Caco-2 (cell line): Measurements from ENCODE around the gene CFAP54. TPM values are rescaled to one million over a fixed set of nuclear protein-coding genes. Genes with fewer than 3 reads are reported as not detected.

Source experiments
- BruUV-seq: library from RNA; stranded (reverse); fragments of 400-500 nt; replicated peaks from 2 replicates; lab custom pipeline; 2021; lab: Mats Ljungman, UMichigan
- CTCF ChIA-PET: fragments of 300-600 bp; sonication (Branson Sonifier 250); formaldehyde crosslinking; loops from one replicate; lab custom pipeline; 2022; ENCODE audit warnings: antibody characterized with exemption; lab: Charles Lee
- POLR2A ChIA-PET: fragments of 300-600 bp; sonication (Branson Sonifier 250); formaldehyde crosslinking; loops from one replicate; lab custom pipeline; 2022; ENCODE audit warnings: antibody characterized with exemption; lab: Charles Lee
- DNase-seq, 2 experiments: peaks; one replicate each; pipeline versions ENCODE4 v3.0.0 to v3.0.0-alpha.2; 2020 to 2022
- H3K27me3 ChIP-seq: replicated peaks from 2 replicates; pipeline ENCODE4 v1.6.0; 2011; ENCODE audit warnings: low read length; ENCODE audit not compliant: control insufficient read depth, insufficient read depth
- H3K36me3 ChIP-seq: 2 replicates; pipeline ENCODE4 v1.5.1; 2011; ENCODE audit warnings: low read length; ENCODE audit not compliant: control insufficient read depth, insufficient read depth
- H3K4me1 ChIP-seq: fragments of 250-450 bp; sonication (Bioruptor Pico); 2 replicates; pipeline ENCODE4 v1.5.1; 2020; ENCODE audit warnings: mild to moderate bottlenecking
- H3K4me3 ChIP-seq: 2 replicates; pipeline ENCODE4 v1.5.1; 2011; ENCODE audit warnings: low read depth, mild to moderate bottlenecking, control low read depth, low read length
- H3K9me3 ChIP-seq: fragments of 250-450 bp; sonication (Bioruptor Pico); 2 replicates; pipeline ENCODE4 v1.5.1; 2020; ENCODE audit warnings: mild to moderate bottlenecking, moderate library complexity
- H3K27ac Mint-ChIP-seq: one replicate; pipeline ENCODE4 v1.8.0; 2022; ENCODE audit warnings: mixed read lengths; ENCODE audit not compliant: unreplicated experiment
- H3K27me3 Mint-ChIP-seq: one replicate; pipeline ENCODE4 v1.8.0; 2022; ENCODE audit warnings: mixed read lengths; ENCODE audit not compliant: insufficient read depth, unreplicated experiment
- H3K36me3 Mint-ChIP-seq: one replicate; pipeline ENCODE4 v1.8.0; 2022; ENCODE audit warnings: mild to moderate bottlenecking, mixed read lengths; ENCODE audit not compliant: insufficient read depth, unreplicated experiment
- H3K4me1 Mint-ChIP-seq: one replicate; pipeline ENCODE4 v1.8.0; 2022; ENCODE audit warnings: low read depth, mixed read lengths; ENCODE audit not compliant: unreplicated experiment
- H3K4me3 Mint-ChIP-seq: one replicate; pipeline ENCODE4 v1.8.0; 2022; ENCODE audit warnings: mild to moderate bottlenecking, moderate library complexity, mixed read lengths; ENCODE audit not compliant: unreplicated experiment
- H3K9me3 Mint-ChIP-seq: one replicate; pipeline ENCODE4 v1.8.0; 2022; ENCODE audit warnings: mixed read lengths; ENCODE audit not compliant: unreplicated experiment
- CTCF ChIP-seq, 2 experiments: fragments of 200-600 bp in 1 of 2; IDR thresholded peaks; 1 replicate in 1 of 2; 2 replicates in 1 of 2; pipeline versions ENCODE4 v1.5.1 to v1.8.0; 2011 to 2022; ENCODE audit warnings: antibody characterized with exemption in 1 of 2, control low read depth in 1 of 2, inconsistent platforms in 1 of 2, low read depth in 1 of 2, low read length in 1 of 2, mild to moderate bottlenecking in 1 of 2, moderate library complexity in 1 of 2; ENCODE audit not compliant: insufficient read depth in 1 of 2, severe bottlenecking in 1 of 2, unreplicated experiment in 1 of 2
- intact Hi-C: fragments of 100-400 bp; cut with micrococcal nuclease; formaldehyde crosslinking; loops from one replicate; pipeline ENCODE4 v1.10.0; 2022; ENCODE audit not compliant: unreplicated experiment
- total RNA-seq: library from RNA; stranded (reverse); gene quantifications from 2 replicates; pipeline ENCODE4 v1.2.3, GENCODE V29; 2022

CFAP54 gene
- total RNA-seq, 1 experiment from 2014 or later, result 0.14 TPM

GRCh38 chr12:96444399-96444798 is 45.0 kb upstream of the CFAP54 start:
- no peaks in the 10 kb centered on the region for H3K36me3 ChIP-seq
- no peaks in the 10 kb centered on the region for H3K36me3 Mint-ChIP-seq
- DNase-seq, result no peak
- no peak for TF ChIP-seq CTCF (IDR thresholded peaks at IDR 0.05; ENCODE audit: insufficient read depth in 1 of 2, low read depth in 1 of 2, low read length in 1 of 2, severe bottlenecking in 1 of 2, unreplicated experiment in 1 of 2)
- no TSS peak for BruUV-seq
- H3K27me3 Mint-ChIP-seq, result no peaks in the 10 kb centered on the region
- no peaks in the 10 kb centered on the region for H3K4me1 Mint-ChIP-seq
- CTCF ChIA-PET, result no interaction called here
- POLR2A ChIA-PET, result no interaction called here
- H3K27ac Mint-ChIP-seq, result no peak overlapping the region
- no peak overlapping the region for H3K4me3 Mint-ChIP-seq
- no peak overlapping the region for H3K4me3 ChIP-seq
- intact Hi-C loops, result no loop called here
- H3K27me3 ChIP-seq, result no peaks in the 10 kb centered on the region
- no peaks in the 10 kb centered on the region for H3K9me3 ChIP-seq
- no peaks in the 10 kb centered on the region for H3K9me3 Mint-ChIP-seq
- no peaks in the 10 kb centered on the region for H3K4me1 ChIP-seq

GRCh38 chr12:96445691-96446583 is 43.4 kb upstream of the CFAP54 start:
- Mint-ChIP-seq H3K4me3 (no peak overlapping the region), H3K27ac (no peak overlapping the region), H3K27me3 (no peaks in the 10 kb centered on the region), H3K4me1 (no peaks in the 10 kb centered on the region), H3K9me3 (no peaks in the 10 kb centered on the region), H3K36me3 (no peaks in the 10 kb centered on the region)
- no peak overlapping the region for H3K4me3 ChIP-seq
- intact Hi-C loops, result no loop called here
- DNase-seq, result no peak
- no peaks in the 10 kb centered on the region for H3K27me3 ChIP-seq
- TF ChIP-seq CTCF (IDR thresholded peaks at IDR 0.05; ENCODE audit: insufficient read depth in 1 of 2, low read depth in 1 of 2, low read length in 1 of 2, severe bottlenecking in 1 of 2, unreplicated experiment in 1 of 2), result no peak
- H3K4me1 ChIP-seq, result no peaks in the 10 kb centered on the region
- BruUV-seq, result no TSS peak
- ChIA-PET CTCF (no interaction called here), POLR2A (no interaction called here)
- no peaks in the 10 kb centered on the region for H3K9me3 ChIP-seq
- no peaks in the 10 kb centered on the region for H3K36me3 ChIP-seq

- intact Hi-C loops, result no loop called here
- Mint-ChIP-seq H3K4me1 (no peaks in the 10 kb centered on the region), H3K36me3 (no peaks in the 10 kb centered on the region), H3K9me3 (no peaks in the 10 kb centered on the region), H3K4me3 (no peak overlapping the region), H3K27ac (no peak overlapping the region), H3K27me3 (no peaks in the 10 kb centered on the region)
- no peaks in the 10 kb centered on the region for H3K9me3 ChIP-seq
- DNase-seq, result no peak
- H3K27me3 ChIP-seq, result no peaks in the 10 kb centered on the region
- BruUV-seq, result no TSS peak
- H3K36me3 ChIP-seq, result no peaks in the 10 kb centered on the region
- no peak for TF ChIP-seq CTCF (IDR thresholded peaks at IDR 0.05; ENCODE audit: insufficient read depth in 1 of 2, low read depth in 1 of 2, low read length in 1 of 2, severe bottlenecking in 1 of 2, unreplicated experiment in 1 of 2)
- no peak overlapping the region for H3K4me3 ChIP-seq
- ChIA-PET CTCF (no interaction called here), POLR2A (no interaction called here)
- no peaks in the 10 kb centered on the region for H3K4me1 ChIP-seq
Measured at GRCh38 chr12:96447256-96447655, 42.1 kb upstream of the CFAP54 start.
